Measurements from ENCODE around the gene LRRC43.

The LRRC43 gene

DNA sequence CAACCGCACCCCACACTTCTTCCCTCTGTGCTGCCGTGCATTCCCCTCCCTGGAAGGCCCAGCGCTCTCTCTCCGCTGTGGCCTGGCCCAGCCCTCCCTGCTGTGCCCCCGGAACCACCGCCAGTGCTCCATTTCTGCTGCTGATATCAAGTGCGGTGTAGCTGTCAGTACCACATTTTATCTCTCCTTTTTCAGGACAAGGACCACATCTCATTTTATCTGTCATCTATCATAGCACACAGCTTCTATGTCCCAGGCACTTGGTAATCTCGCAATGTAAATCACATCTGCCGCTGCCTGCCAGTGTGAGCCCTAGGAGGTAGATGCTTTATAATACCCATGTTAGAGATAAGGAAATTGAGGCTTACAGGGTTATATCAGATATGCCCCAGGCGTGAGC lies 27.2 kb upstream of the LRRC43 start:
- DNase-seq (ENCODE audit: low read depth) = no peak
- no peak for TF ChIP-seq CTCF (conservative IDR thresholded peaks at IDR 0.05; ENCODE audit: control insufficient read depth, insufficient read depth, low read depth, low read length)
- H3K4me3 ChIP-seq (ENCODE audit: control insufficient read depth, low read depth, low read length) = no peak overlapping the region

GRCh38 chr12:122158700-122159285 lies 24.1 kb upstream of the LRRC43 start:
- TF ChIP-seq CTCF (conservative IDR thresholded peaks at IDR 0.05; ENCODE audit: control insufficient read depth, insufficient read depth, low read depth, low read length) = no peak
- no peak overlapping the region for H3K4me3 ChIP-seq (ENCODE audit: control insufficient read depth, low read depth, low read length)
- no peak for DNase-seq (ENCODE audit: low read depth)

DNA sequence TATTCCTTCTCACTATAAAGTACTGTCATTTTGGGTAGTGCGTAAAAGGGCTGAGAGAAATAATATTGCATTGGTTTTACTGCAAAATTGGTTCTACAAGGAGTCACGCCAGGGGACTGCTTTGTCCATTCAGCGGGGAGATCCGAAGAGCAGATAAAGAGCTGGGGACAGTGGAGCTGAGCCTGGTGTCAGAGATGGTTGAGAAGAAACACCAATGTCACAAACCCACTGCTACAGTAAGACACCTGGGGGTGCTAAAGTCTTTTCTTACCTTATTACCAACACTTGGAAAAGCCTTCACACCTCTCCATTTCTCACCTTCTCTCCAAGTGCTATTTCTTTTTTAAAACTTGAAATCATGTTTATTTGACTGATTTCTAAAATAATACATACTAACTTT lies 23.0 kb upstream of the LRRC43 start:
- TF ChIP-seq CTCF (conservative IDR thresholded peaks at IDR 0.05; ENCODE audit: control insufficient read depth, insufficient read depth, low read depth, low read length) = peak; percentile 11
- no peak overlapping the region for H3K4me3 ChIP-seq (ENCODE audit: control insufficient read depth, low read depth, low read length)
- no peak for DNase-seq (ENCODE audit: low read depth)

GRCh38 chr12:122160761-122161160 lies 22.2 kb upstream of the LRRC43 start:
- no peak for TF ChIP-seq CTCF (conservative IDR thresholded peaks at IDR 0.05; ENCODE audit: control insufficient read depth, insufficient read depth, low read depth, low read length)
- no peak overlapping the region for H3K4me3 ChIP-seq (ENCODE audit: control insufficient read depth, low read depth, low read length)
- DNase-seq (ENCODE audit: low read depth) = no peak

DNA sequence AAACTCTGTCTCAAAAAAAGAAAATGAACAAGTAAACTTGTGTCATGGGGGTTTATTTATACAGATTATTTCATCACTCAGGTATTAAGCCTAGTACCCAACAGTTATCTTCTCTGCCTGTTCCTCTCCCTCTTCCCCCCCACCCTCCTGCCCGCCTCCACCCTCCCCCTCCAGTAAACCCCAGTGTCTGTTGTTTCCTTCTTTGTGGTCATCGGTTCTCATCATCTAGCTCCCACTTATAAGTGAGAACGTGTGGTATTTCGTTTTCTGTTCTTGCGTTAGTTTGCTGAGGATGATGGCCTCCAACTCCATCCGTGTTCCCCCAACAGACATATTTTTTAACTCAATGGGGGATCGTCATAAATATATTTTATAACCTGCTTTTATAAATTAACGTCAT lies 21.2 kb upstream of the LRRC43 start:
- H3K4me3 ChIP-seq (ENCODE audit: control insufficient read depth, low read depth, low read length) = no peak overlapping the region
- no peak for DNase-seq (ENCODE audit: low read depth)
- TF ChIP-seq CTCF (conservative IDR thresholded peaks at IDR 0.05; ENCODE audit: control insufficient read depth, insufficient read depth, low read depth, low read length) = no peak

- DNase-seq (ENCODE audit: low read depth) = no peak
- no peak overlapping the region for H3K4me3 ChIP-seq (ENCODE audit: control insufficient read depth, low read depth, low read length)
- no peak for TF ChIP-seq CTCF (conservative IDR thresholded peaks at IDR 0.05; ENCODE audit: control insufficient read depth, insufficient read depth, low read depth, low read length)
Observed at GRCh38 chr12:122162976-122163375, 19.9 kb upstream of the LRRC43 start.
